Natural killer cell (primary cell): Measurements from ENCODE around the gene MLST8. TPM values are rescaled to one million over a fixed set of nuclear protein-coding genes. Genes with fewer than 3 reads are reported as not detected.
A peak's percentile ranks its signal among the peaks of the same experiment; 100 is the strongest.

ENCODE experiments used
- ATAC-seq, 3 donors: fragments of 150-1000 bp in 2 of 3; fragments of 200-7000 bp in 1 of 3; cut with Tn5 transposase; 1 replicate in 1 of 3; 2 replicates in 2 of 3; pipeline ENCODE4 v1.10.0; 2021; ENCODE audit warnings: mild to moderate bottlenecking in 2 of 3, moderate library complexity in 2 of 3
- DNase-seq, 2 donors: peaks; one replicate each; pipeline versions ENCODE4 v3.0.0 to v3.0.0-alpha.2; 2013 to 2021; ENCODE audit warnings: mixed read lengths in 1 of 2
- H3K27ac ChIP-seq: one replicate; pipeline ENCODE4 v1.5.1; 2013; ENCODE audit warnings: mild to moderate bottlenecking, low read length
- H3K27me3 ChIP-seq: one replicate; pipeline ENCODE4 v1.6.1; 2013; ENCODE audit warnings: low read length; ENCODE audit not compliant: control insufficient read depth, insufficient read depth
- H3K36me3 ChIP-seq: one replicate; pipeline ENCODE4 v1.6.1; 2013; ENCODE audit warnings: low read length; ENCODE audit not compliant: control insufficient read depth, insufficient read depth
- H3K4me1 ChIP-seq: one replicate; pipeline ENCODE4 v1.6.1; 2013; ENCODE audit warnings: low read length; ENCODE audit not compliant: control insufficient read depth, insufficient read depth
- H3K4me3 ChIP-seq: one replicate; pipeline ENCODE4 v1.5.1; 2013; ENCODE audit warnings: low read length
- H3K9me3 ChIP-seq: one replicate; pipeline ENCODE4 v1.6.1; 2013; ENCODE audit warnings: low read length; ENCODE audit not compliant: control insufficient read depth, insufficient read depth
- H3K27ac Mint-ChIP-seq, 2 donors: one replicate each; pipeline ENCODE4 v1.8.0; 2022; ENCODE audit warnings: mild to moderate bottlenecking in 2 of 2, mixed read lengths in 2 of 2, moderate library complexity in 1 of 2
- H3K27me3 Mint-ChIP-seq, 2 donors: one replicate each; pipeline ENCODE4 v1.8.0; 2022; ENCODE audit warnings: low read depth in 2 of 2, mixed read lengths in 2 of 2
- H3K36me3 Mint-ChIP-seq: one replicate; pipeline ENCODE4 v1.8.0; 2022; ENCODE audit warnings: mixed read lengths
- H3K4me1 Mint-ChIP-seq, 2 donors: one replicate each; pipeline ENCODE4 v1.8.0; 2022; ENCODE audit warnings: mixed read lengths in 2 of 2
- H3K4me3 Mint-ChIP-seq: one replicate; pipeline ENCODE4 v1.8.0; 2022; ENCODE audit warnings: mild to moderate bottlenecking, moderate library complexity, mixed read lengths
- H3K9me3 Mint-ChIP-seq, 2 donors: one replicate each; pipeline ENCODE4 v1.8.0; 2022; ENCODE audit warnings: mixed read lengths in 2 of 2
- WGBS: methylation state at CpG from one replicate; pipeline ENCODE4 v1.1.7; 2013; ENCODE audit warnings: missing lambda C conversion rate; ENCODE audit not compliant: insufficient coverage; 5-methylcytosine and 5-hydroxymethylcytosine counted together
- intact Hi-C: fragments of 100-400 bp; cut with micrococcal nuclease; formaldehyde crosslinking; loops from one replicate; pipeline ENCODE4 v1.14.2; 2022
- total RNA-seq, 4 donors: library from RNA; stranded (reverse); fragments of 120-200 nt in 1 of 4; gene quantifications; one replicate each; pipeline versions ENCODE4 v1.2.3 to v1.2.4, GENCODE V29; 2013 to 2022
- TF ChIP-seq, protein P1 (sequence below): fragments of 200-600 bp; IDR thresholded peaks from one replicate; pipeline ENCODE4 v1.8.0; 2022; ENCODE audit warnings: antibody characterized with exemption

The MLST8 gene
- total RNA-seq, 3 donors from 2014 or later (not counting 1 experiment from before 2014, with no cell fraction given) = 19.7 to 30.2 (median 27.8) TPM

DNA sequence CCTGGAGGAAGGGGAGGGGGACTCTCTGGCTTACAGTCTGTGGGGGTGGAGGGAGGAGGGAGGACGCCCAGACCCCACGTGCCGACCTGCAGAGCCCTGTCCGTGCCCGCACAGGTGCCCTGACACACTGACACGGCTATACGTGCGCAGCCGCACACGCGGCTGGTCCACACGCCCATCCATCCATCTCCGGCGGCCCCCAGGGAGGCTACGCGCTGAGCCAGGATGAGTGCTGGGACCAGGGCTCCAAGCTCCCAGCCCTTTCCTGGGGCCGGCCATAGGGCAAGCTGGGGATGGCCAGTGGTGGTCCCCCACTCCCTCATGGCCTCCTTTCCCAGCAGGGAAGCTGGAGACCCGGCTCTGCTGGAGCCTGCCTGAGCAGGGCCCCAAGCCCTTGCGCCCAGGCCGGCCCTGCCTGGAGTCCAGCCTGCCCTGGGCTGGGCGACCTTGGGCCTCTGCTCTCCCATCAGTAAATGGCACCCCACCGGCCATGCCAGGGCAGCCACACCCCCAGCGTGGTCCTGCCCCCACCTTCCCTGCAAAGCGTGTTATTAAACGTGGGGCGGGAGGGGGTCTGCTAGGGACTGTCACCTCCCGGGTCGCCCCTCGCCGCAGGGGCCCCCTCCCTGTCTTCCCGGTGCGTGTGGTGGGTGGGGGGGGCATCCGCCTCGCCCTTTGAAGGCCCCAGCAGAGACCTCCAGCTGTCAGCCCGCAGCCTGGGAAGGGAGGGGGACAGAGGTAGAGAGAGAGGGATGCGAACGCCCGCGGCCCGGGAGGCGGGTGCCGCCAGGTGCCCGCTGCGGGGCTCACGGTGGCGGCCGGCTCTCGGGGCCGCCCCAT is 9.7 kb upstream of the MLST8 start:
- no peak overlapping the region for H3K27ac Mint-ChIP-seq
- ATAC-seq = peak in 1 of 3 donors; percentile 13
- Histone ChIP-seq H3K36me3 (no peaks in the 10 kb centered on the region), H3K4me3 (no peak overlapping the region), H3K27ac (no peak overlapping the region), H3K9me3 (no peaks in the 10 kb centered on the region), H3K27me3 (peaks cover 39% of the 10 kb centered on the region), H3K4me1 (peaks cover 15% of the 10 kb centered on the region)
- H3K36me3 Mint-ChIP-seq = no peaks in the 10 kb centered on the region
- H3K4me3 Mint-ChIP-seq = peak overlapping the region; percentile 62
- TF ChIP-seq, protein P1, sequence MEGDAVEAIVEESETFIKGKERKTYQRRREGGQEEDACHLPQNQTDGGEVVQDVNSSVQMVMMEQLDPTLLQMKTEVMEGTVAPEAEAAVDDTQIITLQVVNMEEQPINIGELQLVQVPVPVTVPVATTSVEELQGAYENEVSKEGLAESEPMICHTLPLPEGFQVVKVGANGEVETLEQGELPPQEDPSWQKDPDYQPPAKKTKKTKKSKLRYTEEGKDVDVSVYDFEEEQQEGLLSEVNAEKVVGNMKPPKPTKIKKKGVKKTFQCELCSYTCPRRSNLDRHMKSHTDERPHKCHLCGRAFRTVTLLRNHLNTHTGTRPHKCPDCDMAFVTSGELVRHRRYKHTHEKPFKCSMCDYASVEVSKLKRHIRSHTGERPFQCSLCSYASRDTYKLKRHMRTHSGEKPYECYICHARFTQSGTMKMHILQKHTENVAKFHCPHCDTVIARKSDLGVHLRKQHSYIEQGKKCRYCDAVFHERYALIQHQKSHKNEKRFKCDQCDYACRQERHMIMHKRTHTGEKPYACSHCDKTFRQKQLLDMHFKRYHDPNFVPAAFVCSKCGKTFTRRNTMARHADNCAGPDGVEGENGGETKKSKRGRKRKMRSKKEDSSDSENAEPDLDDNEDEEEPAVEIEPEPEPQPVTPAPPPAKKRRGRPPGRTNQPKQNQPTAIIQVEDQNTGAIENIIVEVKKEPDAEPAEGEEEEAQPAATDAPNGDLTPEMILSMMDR = no peak
- no peak for DNase-seq
- intact Hi-C loops = no loop called here
- H3K4me1 Mint-ChIP-seq = peaks cover 0 to 5% of the 10 kb centered on the region in 2 donors
- H3K27me3 Mint-ChIP-seq = peaks cover 11 to 25% of the 10 kb centered on the region in 2 donors
- WGBS = 4% methylated on average over 49 of the region's 49 CpGs
- H3K9me3 Mint-ChIP-seq = no peaks in the 10 kb centered on the region

DNA sequence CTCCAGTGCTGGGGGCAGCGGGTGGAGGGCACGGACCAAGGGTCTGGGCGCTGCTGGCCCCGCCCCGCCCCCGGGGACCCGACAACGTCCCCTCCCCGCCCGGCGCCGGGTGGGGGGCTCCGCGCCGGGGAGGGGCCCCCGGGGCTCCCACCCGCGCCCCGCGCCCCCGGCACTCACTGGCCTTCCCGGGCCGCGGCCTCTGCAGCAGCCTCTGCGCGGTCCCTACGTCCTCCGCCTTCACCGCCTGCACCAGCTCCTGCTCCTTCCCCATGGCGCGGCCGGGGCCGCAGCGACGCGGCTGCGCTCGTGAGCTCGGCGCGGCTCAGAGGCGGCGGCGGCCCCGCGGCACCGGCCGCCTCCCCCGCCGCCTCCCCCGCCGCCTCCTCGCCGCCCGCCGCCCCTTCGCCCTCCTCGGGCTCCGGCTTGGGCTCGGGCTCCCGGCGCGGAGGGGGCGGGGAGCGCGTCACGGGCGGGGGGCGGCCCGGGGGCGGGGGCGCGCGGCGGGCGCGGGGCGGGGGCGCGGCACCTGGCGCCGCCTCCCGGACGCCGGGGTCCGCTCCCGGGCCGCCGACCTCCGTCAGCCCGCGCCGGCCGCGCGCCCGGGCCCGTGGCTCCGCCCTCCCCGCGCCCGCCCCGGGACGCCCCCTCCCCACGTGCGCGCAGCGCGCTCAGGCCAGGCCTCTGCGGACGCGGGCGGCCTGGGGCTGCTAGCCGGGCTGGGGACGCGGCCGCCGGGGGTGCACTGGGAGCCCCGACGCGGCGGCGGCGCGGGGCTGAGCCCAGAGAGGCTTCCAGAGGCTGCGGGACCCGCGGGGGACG is 8.9 kb upstream of the MLST8 start, which contains the start of gene CASKIN1:
Gene CASKIN1 (minus strand): TSS at position 444 of the 819 bp plus-strand sequence. CDS start 173 bp downstream, at position 271.
- Mint-ChIP-seq H3K27me3 (peaks cover 11 to 25% of the 10 kb centered on the region in 2 donors), H3K4me3 (peak within 1 kb of the TSS; percentile 77), H3K9me3 (no peaks in the 10 kb centered on the region), H3K4me1 (peaks cover 0 to 5% of the 10 kb centered on the region in 2 donors), H3K27ac (no peak within 1 kb of the TSS), H3K36me3 (no peaks in the 10 kb centered on the region)
- Histone ChIP-seq H3K9me3 (no peaks in the 10 kb centered on the region), H3K27ac (no peak within 1 kb of the TSS), H3K27me3 (peaks cover 39% of the 10 kb centered on the region), H3K36me3 (no peaks in the 10 kb centered on the region), H3K4me1 (peaks cover 15% of the 10 kb centered on the region), H3K4me3 (no peak within 1 kb of the TSS)
- TF ChIP-seq, protein P1 = no peak
- intact Hi-C loops = no loop called here
- peak; percentile 34 to 71 (median 67) for ATAC-seq
- peak in 1 of 2 donors; percentile 58 for DNase-seq
- under 1% methylated on average over 129 of the region's 129 CpGs for WGBS

GRCh38 chr16:2196981-2197511 is 8.2 kb upstream of the MLST8 start:
- 25% methylated on average over 32 of the region's 32 CpGs for WGBS
- ATAC-seq (no peak), DNase-seq (no peak)
- intact Hi-C loops = no loop called here
- Mint-ChIP-seq H3K27me3 (peaks cover 11 to 26% of the 10 kb centered on the region in 2 donors), H3K9me3 (no peaks in the 10 kb centered on the region), H3K36me3 (no peaks in the 10 kb centered on the region), H3K4me3 (peak overlapping the region; percentile 77), H3K27ac (no peak overlapping the region), H3K4me1 (peaks cover 0 to 5% of the 10 kb centered on the region in 2 donors)
- H3K4me1 ChIP-seq = peaks cover 15% of the 10 kb centered on the region
- peaks cover 39% of the 10 kb centered on the region for H3K27me3 ChIP-seq
- H3K27ac ChIP-seq = no peak overlapping the region
- TF ChIP-seq, protein P1 = no peak
- no peak overlapping the region for H3K4me3 ChIP-seq
- no peaks in the 10 kb centered on the region for H3K9me3 ChIP-seq
- H3K36me3 ChIP-seq = no peaks in the 10 kb centered on the region
